Immature natural killer cell (primary cell): ENCODE results near the gene ZNF367. TPM values are rescaled to one million over a fixed set of nuclear protein-coding genes. Genes with fewer than 3 reads are reported as not detected.

Source experiments
- DNase-seq, 3 donors: peaks; one replicate each; pipeline ENCODE4 v3.0.0; 2022; ENCODE audit warnings: mixed read lengths in 1 of 3
- H3K27ac Mint-ChIP-seq, 6 donors: one replicate each; pipeline ENCODE4 v1.8.0; 2020; ENCODE audit warnings: mixed read lengths in 6 of 6, mild to moderate bottlenecking in 5 of 6, inconsistent platforms in 4 of 6, moderate library complexity in 3 of 6
- H3K27me3 Mint-ChIP-seq, 3 donors: one replicate each; pipeline ENCODE4 v1.8.0; 2020 to 2021; ENCODE audit warnings: low read depth in 3 of 3, mild to moderate bottlenecking in 3 of 3, mixed read lengths in 3 of 3, moderate library complexity in 3 of 3, inconsistent platforms in 1 of 3
- H3K36me3 Mint-ChIP-seq, 3 donors: one replicate each; pipeline ENCODE4 v1.8.0; 2020; ENCODE audit warnings: mixed read lengths in 3 of 3, inconsistent platforms in 2 of 3, mild to moderate bottlenecking in 2 of 3
- H3K4me1 Mint-ChIP-seq, 2 donors: one replicate each; pipeline ENCODE4 v1.8.0; 2020; ENCODE audit warnings: inconsistent platforms in 2 of 2, mild to moderate bottlenecking in 2 of 2, mixed read lengths in 2 of 2, moderate library complexity in 1 of 2
- H3K4me3 Mint-ChIP-seq, 5 donors: one replicate each; pipeline ENCODE4 v1.8.0; 2020; ENCODE audit warnings: mild to moderate bottlenecking in 5 of 5, mixed read lengths in 5 of 5, inconsistent platforms in 3 of 5, moderate library complexity in 3 of 5
- H3K9me3 Mint-ChIP-seq, 6 donors: one replicate each; pipeline ENCODE4 v1.8.0; 2020; ENCODE audit warnings: mild to moderate bottlenecking in 6 of 6, mixed read lengths in 6 of 6, inconsistent platforms in 4 of 6, moderate library complexity in 3 of 6
- polyA plus RNA-seq, 3 donors: library from polyadenylated mRNA; unstranded; fragments of 300-500 nt; fragmentation: Illumina TruSeq; gene quantifications; one replicate each; pipeline ENCODE4 v1.2.3, GENCODE V29; 2021

The ZNF367 gene
- polyA plus RNA-seq, 3 donors from 2014 or later: 0.84 to 1.0 (median 0.84) TPM

- peak overlapping the region in 2 of 6 donors; percentile 19 to 78 for H3K27ac Mint-ChIP-seq
- H3K4me3 Mint-ChIP-seq: no peak overlapping the region
- no peak for DNase-seq
- H3K9me3 Mint-ChIP-seq: no peaks in the 10 kb centered on the region
- peaks cover 0 to 3% (median 0%) of the 10 kb centered on the region in 3 donors for H3K27me3 Mint-ChIP-seq
- no peaks in the 10 kb centered on the region for H3K36me3 Mint-ChIP-seq
- peaks cover 4 to 14% of the 10 kb centered on the region in 2 donors for H3K4me1 Mint-ChIP-seq
These were observed 9.5 kb downstream of the ZNF367 start for GRCh38 chr9:96408409-96409280.

- Mint-ChIP-seq H3K27me3 (peaks cover 0 to 2% (median 1%) of the 10 kb centered on the region in 3 donors), H3K36me3 (peaks cover 0 to 8% (median 5%) of the 10 kb centered on the region in 3 donors), H3K9me3 (peaks cover 0 to 6% (median 0%) of the 10 kb centered on the region in 6 donors), H3K4me1 (peaks cover 19 to 22% of the 10 kb centered on the region in 2 donors), H3K27ac (peak overlapping the region in 5 of 6 donors; percentile 80 to 92 (median 84)), H3K4me3 (peak overlapping the region in 1 of 5 donors; percentile 33)
- DNase-seq: no peak
These were observed 17.8 kb downstream of the ZNF367 start for GRCh38 chr9:96400132-96400910.

- peak overlapping the region; percentile 47 to 73 (median 55) for H3K4me3 Mint-ChIP-seq
- DNase-seq: no peak
- peaks cover 19 to 22% of the 10 kb centered on the region in 2 donors for H3K4me1 Mint-ChIP-seq
- H3K27ac Mint-ChIP-seq: peak overlapping the region; percentile 80 to 93 (median 87)
- H3K9me3 Mint-ChIP-seq: peaks cover 0 to 6% (median 0%) of the 10 kb centered on the region in 6 donors
- peaks cover 0 to 8% (median 5%) of the 10 kb centered on the region in 3 donors for H3K36me3 Mint-ChIP-seq
- peaks cover 0 to 2% (median 1%) of the 10 kb centered on the region in 3 donors for H3K27me3 Mint-ChIP-seq
These were observed 18.9 kb downstream of the ZNF367 start for GRCh38 chr9:96399325-96399633.

- H3K27ac Mint-ChIP-seq: peak overlapping the region; percentile 80 to 93 (median 87)
- peaks cover 19 to 22% of the 10 kb centered on the region in 2 donors for H3K4me1 Mint-ChIP-seq
- peak in 1 of 3 donors; percentile 21 for DNase-seq
- H3K9me3 Mint-ChIP-seq: peaks cover 0 to 6% (median 0%) of the 10 kb centered on the region in 6 donors
- peak overlapping the region; percentile 47 to 73 (median 55) for H3K4me3 Mint-ChIP-seq
- peaks cover 0 to 8% (median 5%) of the 10 kb centered on the region in 3 donors for H3K36me3 Mint-ChIP-seq
- peaks cover 0 to 2% (median 1%) of the 10 kb centered on the region in 3 donors for H3K27me3 Mint-ChIP-seq
These were observed 19.4 kb downstream of the ZNF367 start for GRCh38 chr9:96398582-96399324.

- Mint-ChIP-seq H3K27ac (no peak overlapping the region), H3K27me3 (peaks cover 0 to 2% (median 1%) of the 10 kb centered on the region in 3 donors), H3K4me3 (no peak overlapping the region), H3K4me1 (peaks cover 19 to 22% of the 10 kb centered on the region in 2 donors), H3K9me3 (peaks cover 0 to 6% (median 0%) of the 10 kb centered on the region in 6 donors), H3K36me3 (peaks cover 5 to 13% (median 7%) of the 10 kb centered on the region in 3 donors)
- no peak for DNase-seq
These were observed 22.2 kb downstream of the ZNF367 start for GRCh38 chr9:96395964-96396363.

- DNase-seq: no peak
- H3K27ac Mint-ChIP-seq: peak overlapping the region in 2 of 6 donors; percentile 4 to 32
- H3K36me3 Mint-ChIP-seq: peaks cover 3 to 14% (median 8%) of the 10 kb centered on the region in 3 donors
- H3K9me3 Mint-ChIP-seq: no peaks in the 10 kb centered on the region
- peaks cover 19 to 21% of the 10 kb centered on the region in 2 donors for H3K4me1 Mint-ChIP-seq
- H3K27me3 Mint-ChIP-seq: peaks cover 0 to 2% (median 0%) of the 10 kb centered on the region in 3 donors
- no peak overlapping the region for H3K4me3 Mint-ChIP-seq
These were observed 23.2 kb downstream of the ZNF367 start for GRCh38 chr9:96394832-96395496.

GRCh38 chr9:96392263-96392662 is 25.9 kb downstream of the ZNF367 start:
- DNase-seq: no peak
- Mint-ChIP-seq H3K4me1 (peaks cover 0 to 3% of the 10 kb centered on the region in 2 donors), H3K9me3 (no peaks in the 10 kb centered on the region), H3K27me3 (peaks cover 0 to 1% (median 0%) of the 10 kb centered on the region in 3 donors), H3K36me3 (peaks cover 3 to 17% (median 8%) of the 10 kb centered on the region in 3 donors), H3K4me3 (no peak overlapping the region), H3K27ac (no peak overlapping the region)

GRCh38 chr9:96391021-96391765 is 27.0 kb downstream of the ZNF367 start:
- no peaks in the 10 kb centered on the region for H3K9me3 Mint-ChIP-seq
- H3K27ac Mint-ChIP-seq: peak overlapping the region in 4 of 6 donors; percentile 24 to 62 (median 38)
- peaks cover 3 to 17% (median 8%) of the 10 kb centered on the region in 3 donors for H3K36me3 Mint-ChIP-seq
- H3K4me1 Mint-ChIP-seq: peaks cover 0 to 3% of the 10 kb centered on the region in 2 donors
- no peak for DNase-seq
- no peak overlapping the region for H3K4me3 Mint-ChIP-seq
- peaks cover 0 to 1% (median 0%) of the 10 kb centered on the region in 3 donors for H3K27me3 Mint-ChIP-seq

GRCh38 chr9:96388144-96388543 is 30.0 kb downstream of the ZNF367 start:
- H3K27me3 Mint-ChIP-seq: peaks cover 0 to 1% (median 0%) of the 10 kb centered on the region in 3 donors
- no peaks in the 10 kb centered on the region for H3K9me3 Mint-ChIP-seq
- H3K36me3 Mint-ChIP-seq: peaks cover 3 to 17% (median 8%) of the 10 kb centered on the region in 3 donors
- H3K4me3 Mint-ChIP-seq: no peak overlapping the region
- H3K27ac Mint-ChIP-seq: no peak overlapping the region
- peaks cover 8 to 9% of the 10 kb centered on the region in 2 donors for H3K4me1 Mint-ChIP-seq
- no peak for DNase-seq

DNA sequence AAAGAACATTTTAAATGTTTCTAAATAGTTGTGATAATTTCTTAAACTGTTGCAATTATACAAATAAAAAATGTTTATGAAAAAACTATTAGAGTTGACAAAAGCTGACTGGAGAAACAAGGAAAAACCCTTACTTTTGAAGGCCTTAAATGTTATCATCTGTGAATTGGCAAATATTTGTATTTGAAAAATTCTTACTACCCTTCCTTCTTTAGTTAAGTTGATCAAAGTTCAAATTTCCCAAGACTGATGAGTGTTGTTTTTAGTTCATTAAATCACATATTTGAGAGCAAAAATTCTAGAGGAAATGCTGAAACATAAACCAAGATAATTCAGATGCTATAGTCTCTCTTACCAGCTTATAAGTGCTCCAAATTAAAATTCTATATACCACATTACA is 32.0 kb downstream of the ZNF367 start:
- Mint-ChIP-seq H3K36me3 (peaks cover 3 to 12% (median 9%) of the 10 kb centered on the region in 3 donors), H3K27me3 (peaks cover 0 to 1% (median 0%) of the 10 kb centered on the region in 3 donors), H3K9me3 (no peaks in the 10 kb centered on the region), H3K4me3 (no peak overlapping the region), H3K4me1 (peaks cover 23 to 24% of the 10 kb centered on the region in 2 donors), H3K27ac (no peak overlapping the region)
- DNase-seq: no peak

DNA sequence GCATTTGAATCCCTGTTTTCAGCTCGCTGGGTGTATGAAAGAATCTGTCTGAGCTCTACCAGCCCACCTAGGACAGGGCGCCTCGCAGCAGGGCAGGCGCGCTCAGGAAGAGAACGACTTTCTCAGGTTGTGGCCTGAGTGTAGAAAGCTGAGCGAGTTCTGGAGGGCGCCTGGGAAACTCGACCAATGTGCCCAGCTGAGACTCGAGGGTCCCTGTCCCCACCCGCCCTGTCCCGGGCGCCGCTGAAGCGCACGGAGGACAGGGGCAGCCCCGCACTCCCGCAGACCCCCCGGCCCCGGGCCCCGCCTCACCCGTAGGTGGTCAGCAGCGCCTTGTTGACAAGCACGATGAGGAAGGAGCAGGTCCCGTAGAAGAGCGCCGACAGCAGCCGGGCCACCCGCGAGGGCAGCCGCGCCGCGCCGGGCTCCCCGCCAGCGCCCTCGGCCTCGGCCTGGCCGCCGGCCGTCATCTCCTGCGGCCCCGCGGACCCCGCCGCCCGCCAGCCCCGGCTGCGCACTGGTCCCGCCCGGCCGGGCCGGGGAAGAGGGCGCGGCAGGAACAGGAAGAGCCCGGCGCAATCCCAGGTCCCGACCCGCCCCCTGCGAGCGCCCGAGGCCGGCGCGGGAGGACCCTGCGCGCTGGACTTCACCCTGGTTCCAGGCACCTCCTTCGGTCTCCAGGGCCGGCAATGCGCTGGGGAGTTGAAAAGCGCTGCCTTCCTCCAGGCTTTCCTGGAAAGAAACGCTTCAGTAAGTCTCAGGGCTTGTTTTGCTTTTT is 34.8 kb downstream of the ZNF367 start, which contains the start of gene SLC35D2:
SLC35D2 (minus strand) TSS at position 547 of the 778 bp plus-strand sequence; CDS start at position 470, 77 bp downstream.
- DNase-seq: peak; percentile 23 to 28 (median 27)
- Mint-ChIP-seq H3K27me3 (peaks cover 0 to 2% (median 1%) of the 10 kb centered on the region in 3 donors), H3K4me1 (peaks cover 36 to 44% of the 10 kb centered on the region in 2 donors), H3K36me3 (peaks cover 0 to 13% (median 0%) of the 10 kb centered on the region in 3 donors), H3K27ac (peak within 1 kb of the TSS; percentile 43 to 91 (median 74)), H3K9me3 (no peaks in the 10 kb centered on the region), H3K4me3 (peak within 1 kb of the TSS; percentile 87 to 93 (median 87))
